Measurements from ENCODE around the gene CERS6.

GRCh38 chr2:168775837-168776236 is 319.8 kb downstream of the CERS6 start:
- TF ChIP-seq RAD21 (conservative IDR thresholded peaks at IDR 0.05): no peak
- TF ChIP-seq CTCF (IDR thresholded peaks at IDR 0.05; ENCODE audit: poor library complexity, severe bottlenecking): no peak
- TF ChIP-seq EZH2 (IDR thresholded peaks at IDR 0.05; ENCODE audit: borderline replicate concordance, insufficient read depth, low read length, poor library complexity, severe bottlenecking): no peak
- TF ChIP-seq POLR2AphosphoS5 (IDR thresholded peaks at IDR 0.05): no peak
- TF ChIP-seq EP300 (conservative IDR thresholded peaks at IDR 0.05; ENCODE audit: poor library complexity, severe bottlenecking): no peak
- TF ChIP-seq REST (IDR thresholded peaks at IDR 0.05; ENCODE audit: borderline replicate concordance): no peak
- no peak for TF ChIP-seq SMC3 (conservative IDR thresholded peaks at IDR 0.05; ENCODE audit: poor library complexity)
- no peak for TF ChIP-seq MXI1 (conservative IDR thresholded peaks at IDR 0.05; ENCODE audit: poor library complexity, severe bottlenecking)
- no peak for TF ChIP-seq TAF1 (IDR thresholded peaks at IDR 0.05; ENCODE audit: low read depth)
